ENCODE results near the gene PLIN1. TPM values are rescaled to one million over a fixed set of nuclear protein-coding genes. Genes with fewer than 3 reads are reported as not detected.

The PLIN1 gene
- total RNA-seq, 4 donors from 2014 or later = 5.9 to 30.9 (median 15.0) TPM

DNA sequence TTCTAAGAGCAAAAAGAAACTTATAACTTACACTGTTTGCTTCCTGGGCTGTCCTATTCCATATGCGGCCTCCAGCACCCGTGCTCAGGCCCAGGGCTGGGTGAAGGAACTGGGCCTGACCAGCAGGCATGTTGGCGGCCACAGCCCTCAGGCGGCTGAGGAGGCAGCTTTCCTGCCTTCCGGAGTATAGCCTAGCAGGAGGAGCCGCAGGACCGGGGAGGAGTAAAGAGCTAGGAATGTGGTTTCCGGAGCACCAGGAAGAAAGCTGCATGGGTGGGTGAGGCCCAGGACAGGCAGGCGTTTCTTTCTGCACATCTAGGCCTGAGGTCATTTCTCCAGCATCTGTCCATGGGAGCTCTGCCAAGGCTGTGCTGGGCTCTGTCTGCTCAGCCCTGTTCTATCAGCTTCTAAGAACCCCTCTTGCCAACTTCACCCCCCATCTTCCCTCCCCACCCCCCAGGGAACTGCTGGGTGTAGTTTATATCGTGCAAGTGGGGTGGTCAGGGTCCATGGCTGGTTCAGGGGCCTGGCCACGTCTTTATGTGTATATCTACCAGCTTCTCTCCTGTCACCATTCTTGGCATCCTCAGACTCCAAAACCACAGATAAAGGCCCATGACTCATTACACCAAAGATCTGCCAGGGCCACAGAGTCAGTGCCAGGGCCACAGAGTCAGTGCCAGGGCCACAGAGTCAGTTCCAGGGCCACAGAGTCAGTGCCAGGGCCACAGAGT lies 16.1 kb downstream of the PLIN1 start:
- TF ChIP-seq, protein P1, sequence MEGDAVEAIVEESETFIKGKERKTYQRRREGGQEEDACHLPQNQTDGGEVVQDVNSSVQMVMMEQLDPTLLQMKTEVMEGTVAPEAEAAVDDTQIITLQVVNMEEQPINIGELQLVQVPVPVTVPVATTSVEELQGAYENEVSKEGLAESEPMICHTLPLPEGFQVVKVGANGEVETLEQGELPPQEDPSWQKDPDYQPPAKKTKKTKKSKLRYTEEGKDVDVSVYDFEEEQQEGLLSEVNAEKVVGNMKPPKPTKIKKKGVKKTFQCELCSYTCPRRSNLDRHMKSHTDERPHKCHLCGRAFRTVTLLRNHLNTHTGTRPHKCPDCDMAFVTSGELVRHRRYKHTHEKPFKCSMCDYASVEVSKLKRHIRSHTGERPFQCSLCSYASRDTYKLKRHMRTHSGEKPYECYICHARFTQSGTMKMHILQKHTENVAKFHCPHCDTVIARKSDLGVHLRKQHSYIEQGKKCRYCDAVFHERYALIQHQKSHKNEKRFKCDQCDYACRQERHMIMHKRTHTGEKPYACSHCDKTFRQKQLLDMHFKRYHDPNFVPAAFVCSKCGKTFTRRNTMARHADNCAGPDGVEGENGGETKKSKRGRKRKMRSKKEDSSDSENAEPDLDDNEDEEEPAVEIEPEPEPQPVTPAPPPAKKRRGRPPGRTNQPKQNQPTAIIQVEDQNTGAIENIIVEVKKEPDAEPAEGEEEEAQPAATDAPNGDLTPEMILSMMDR (IDR thresholded peaks at IDR 0.05) = no peak
- no peak for TF ChIP-seq POLR2A (IDR thresholded peaks at IDR 0.05)
- 16 to 43% methylated on average over 11 of the region's 11 CpGs for WGBS, 2 donors
- intact Hi-C loops (cut with DNase I; ENCODE audit: low total_unique reads) = no loop called here
- peak; percentile 53 to 90 for DNase-seq (ENCODE audit: low spot score in 2 of 2)
- no peak overlapping the region for H3K4me3 ChIP-seq (ENCODE audit: low read depth, poor library complexity, severe bottlenecking)

DNA sequence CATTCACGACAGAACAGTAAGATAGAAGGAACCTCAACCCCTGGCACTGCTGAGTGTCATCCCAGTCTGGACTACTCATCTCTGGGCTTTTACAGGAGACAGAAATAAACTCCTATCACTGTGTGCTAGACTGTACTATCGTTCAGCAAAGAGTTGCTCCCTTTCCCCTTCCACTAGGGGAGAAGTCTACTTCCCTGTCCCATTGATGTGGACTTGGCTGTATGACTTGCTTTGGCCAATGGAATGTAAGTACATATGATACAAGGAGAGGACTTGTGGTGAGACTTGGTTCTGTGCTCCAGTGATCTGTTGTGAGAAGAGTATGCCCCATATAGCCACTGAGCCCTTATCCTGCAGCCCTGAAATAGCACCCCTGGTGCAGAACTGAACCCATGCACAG lies 18.6 kb downstream of the PLIN1 start:
- DNase-seq (ENCODE audit: low spot score in 2 of 2) = no peak
- WGBS, 2 donors = 83 to 96% methylated on average over 2 of the region's 2 CpGs
- H3K4me3 ChIP-seq (ENCODE audit: low read depth, poor library complexity, severe bottlenecking) = no peak overlapping the region
- intact Hi-C loops (cut with DNase I; ENCODE audit: low total_unique reads) = no loop called here
- no peak for TF ChIP-seq POLR2A (IDR thresholded peaks at IDR 0.05)
- TF ChIP-seq, protein P1 (IDR thresholded peaks at IDR 0.05) = no peak

DNA sequence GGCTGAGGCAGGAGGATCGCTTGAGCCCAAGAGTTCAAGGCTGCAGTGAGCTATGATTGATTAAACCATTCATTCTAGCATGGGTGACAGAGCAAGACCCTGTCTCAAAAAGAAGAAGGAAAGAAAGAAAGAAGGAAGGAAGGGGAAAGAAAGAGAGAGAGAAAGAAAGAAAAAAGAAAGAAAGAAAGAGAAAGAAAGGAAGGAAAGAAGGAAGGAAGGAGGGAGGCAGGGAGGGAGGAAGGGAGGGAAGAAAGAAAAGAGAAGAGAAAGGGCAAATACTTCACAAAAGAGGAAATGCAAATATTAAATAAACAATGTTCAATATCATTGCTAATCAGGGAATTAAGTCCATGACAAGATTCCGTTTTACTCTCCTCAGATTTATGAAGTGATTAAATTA lies 19.9 kb downstream of the PLIN1 start:
- WGBS, 2 donors = 89 to 95% methylated on average over 2 of the region's 2 CpGs
- no peak overlapping the region for H3K4me3 ChIP-seq (ENCODE audit: low read depth, poor library complexity, severe bottlenecking)
- intact Hi-C loops (cut with DNase I; ENCODE audit: low total_unique reads) = no loop called here
- TF ChIP-seq, protein P1 (IDR thresholded peaks at IDR 0.05) = no peak
- no peak for TF ChIP-seq POLR2A (IDR thresholded peaks at IDR 0.05)
- DNase-seq (ENCODE audit: low spot score in 2 of 2) = no peak

DNA sequence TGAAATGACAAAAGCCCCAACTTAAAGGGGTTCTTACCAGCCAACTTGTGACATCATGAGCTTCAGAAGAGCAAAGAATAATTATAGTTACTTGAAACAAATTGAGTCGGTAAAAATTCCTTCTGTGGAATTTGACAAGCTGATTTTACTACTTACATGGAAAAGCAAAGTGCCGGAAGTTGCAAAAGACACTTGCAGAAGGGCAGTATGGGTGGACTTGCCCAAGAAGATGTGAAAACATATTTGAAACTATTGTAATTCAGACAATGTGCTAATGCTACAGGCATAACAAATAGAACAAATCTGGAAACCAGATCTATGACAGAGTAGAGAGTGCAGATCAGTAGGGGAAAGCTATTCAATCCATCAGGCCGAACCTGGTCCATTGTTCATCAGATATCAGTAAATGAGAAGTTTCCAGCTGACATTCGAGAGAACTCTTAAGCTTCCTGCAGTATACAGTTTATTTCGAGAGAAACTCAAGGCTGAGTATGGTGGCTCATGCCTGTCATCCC lies 21.4 kb downstream of the PLIN1 start:
- 79 to 84% methylated on average over 5 of the region's 5 CpGs for whole genome bisulfite sequencing, 2 donors
- no peak for DNase-seq (ENCODE audit: low spot score in 2 of 2)
- intact Hi-C loops (cut with DNase I; ENCODE audit: low total_unique reads) = no loop called here
- no peak overlapping the region for H3K4me3 ChIP-seq (ENCODE audit: low read depth, poor library complexity, severe bottlenecking)
- TF ChIP-seq, protein P1 (IDR thresholded peaks at IDR 0.05) = no peak
- TF ChIP-seq POLR2A (IDR thresholded peaks at IDR 0.05) = no peak

DNA sequence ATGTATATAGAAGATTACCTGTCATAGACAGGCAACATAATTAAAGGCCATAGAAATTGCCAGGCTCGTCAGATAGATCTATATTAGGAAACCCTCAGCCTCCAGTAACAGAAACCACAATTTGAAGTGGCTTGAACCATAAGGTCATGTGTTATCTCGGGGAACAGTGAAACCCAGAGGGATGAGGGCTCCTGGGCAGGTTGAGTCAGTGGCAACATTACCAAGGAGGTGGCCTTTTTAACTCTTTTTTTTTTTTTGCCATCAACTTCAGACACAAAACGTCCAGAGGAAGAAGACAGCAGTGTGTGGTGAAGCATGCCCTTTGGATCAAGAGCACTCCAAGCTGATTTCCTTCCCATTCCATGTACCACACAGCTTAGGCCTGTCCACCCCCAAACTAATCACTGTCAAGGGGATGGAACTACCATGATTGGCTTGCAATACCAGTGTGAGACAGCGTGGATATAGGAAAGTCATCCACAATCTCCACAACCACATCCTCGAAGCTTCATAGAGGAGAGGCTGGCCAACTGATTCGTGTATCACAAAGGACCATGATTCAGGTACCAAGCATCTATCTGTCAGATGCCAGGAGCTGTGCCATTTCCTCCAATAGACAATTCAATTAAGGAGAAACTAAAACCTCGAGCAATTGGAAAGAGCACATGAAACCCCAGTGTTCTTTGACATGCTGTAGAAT lies 22.9 kb downstream of the PLIN1 start:
- DNase-seq (ENCODE audit: low spot score in 2 of 2) = peak in 1 of 2 donors; percentile 42
- WGBS, 2 donors = 75 to 80% methylated on average over 7 of the region's 7 CpGs
- no peak for TF ChIP-seq POLR2A (IDR thresholded peaks at IDR 0.05)
- TF ChIP-seq, protein P1 (IDR thresholded peaks at IDR 0.05) = no peak
- H3K4me3 ChIP-seq (ENCODE audit: low read depth, poor library complexity, severe bottlenecking) = no peak overlapping the region
- intact Hi-C loops (cut with DNase I; ENCODE audit: low total_unique reads) = no loop called here

Measured in lower leg skin (tissue), 4 donors.